HG03571 (cell line): ENCODE measurements around the gene BARX1.

ENCODE experiments used
- ATAC-seq: cut with Tn5 transposase; IDR thresholded peaks from one replicate; pipeline ENCODE4 v1.9.1; 2021; ENCODE audit not compliant: unreplicated experiment

The BARX1 gene

DNA sequence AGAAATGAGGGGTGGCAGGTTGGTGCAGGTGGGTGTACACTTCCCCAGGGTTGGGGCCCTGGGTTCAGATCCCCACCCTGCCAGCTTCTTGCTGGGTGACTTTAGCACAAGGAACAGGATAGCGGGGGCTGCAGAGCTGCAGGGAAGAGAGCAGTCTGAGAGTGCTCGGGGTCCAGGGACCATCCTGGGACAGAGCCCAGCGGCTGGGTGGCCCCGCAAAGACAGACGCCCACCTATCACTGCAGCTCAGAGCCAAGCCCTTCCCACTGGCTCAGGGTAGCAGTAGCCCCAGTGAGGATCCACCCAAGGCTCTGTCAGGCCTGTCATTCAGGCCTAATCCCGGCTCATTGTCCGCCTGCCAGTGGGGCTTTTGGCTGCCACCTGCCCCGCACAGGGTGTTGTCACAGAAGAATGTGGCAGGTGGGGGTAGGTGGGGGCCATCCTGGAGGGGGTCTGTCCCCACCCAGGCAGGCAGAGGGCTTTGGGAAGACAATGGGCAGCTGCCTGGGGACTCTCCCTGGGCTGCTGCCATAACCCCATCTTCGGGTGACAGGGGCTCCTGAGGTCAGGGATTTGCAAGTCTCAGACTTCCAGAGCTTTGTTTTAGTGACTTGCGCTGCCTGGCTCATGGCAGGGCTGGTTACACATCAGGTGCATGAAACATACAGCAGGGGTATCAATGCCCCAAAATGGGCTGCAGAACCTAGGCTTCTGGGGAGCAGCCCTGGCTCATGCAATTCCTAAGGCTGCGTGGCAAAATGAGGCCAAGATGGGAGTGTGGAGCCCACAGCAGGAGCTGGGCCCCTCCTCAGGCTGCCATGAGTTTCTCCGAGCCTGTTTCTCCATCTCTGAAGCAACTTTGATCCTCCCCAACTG is 52.1 kb downstream of the BARX1 start:
- no peak for ATAC-seq

DNA sequence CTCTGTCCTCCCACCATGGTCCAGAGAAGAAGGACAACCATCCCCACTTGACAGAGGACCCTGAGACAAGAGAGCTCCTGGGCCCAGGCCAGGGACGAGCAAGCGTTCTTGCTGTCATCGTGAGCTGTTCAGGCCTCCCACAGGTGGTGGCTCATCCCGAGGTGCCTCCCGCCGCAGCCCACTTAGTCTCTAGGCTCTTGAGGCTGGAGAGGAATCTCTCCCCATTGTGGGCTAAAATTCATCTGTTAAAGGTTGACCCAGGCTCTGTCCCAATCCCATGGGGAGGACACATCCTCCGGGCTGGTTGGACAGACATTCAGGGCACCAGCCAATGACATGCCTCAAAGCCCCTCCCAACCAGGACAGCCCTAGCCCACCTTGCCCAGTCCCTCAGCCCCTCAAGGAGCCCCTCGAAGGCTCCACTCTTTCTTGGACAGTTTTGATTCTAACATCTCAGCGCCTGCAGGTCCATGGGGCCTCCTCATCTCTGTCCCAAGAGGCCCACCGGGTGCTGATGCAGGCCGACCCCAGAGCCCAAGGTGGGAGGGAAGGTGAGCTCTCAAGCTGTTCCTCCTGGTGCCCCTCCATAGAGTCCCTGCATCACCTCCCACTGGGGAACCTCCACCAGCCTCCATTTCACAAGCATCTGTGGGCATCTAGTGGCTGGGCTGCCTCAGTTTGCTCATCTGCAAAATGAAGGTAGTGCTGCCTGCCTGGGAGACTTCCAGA is 52.9 kb downstream of the BARX1 start:
- no peak for ATAC-seq
